ENCODE results near the gene SLIT3.

Gene SLIT3

GRCh38 chr5:168878135-168878745, 422.7 kb downstream of the SLIT3 start:
- no peak overlapping the region for H3K27ac ChIP-seq (ENCODE audit: low read length)

DNA sequence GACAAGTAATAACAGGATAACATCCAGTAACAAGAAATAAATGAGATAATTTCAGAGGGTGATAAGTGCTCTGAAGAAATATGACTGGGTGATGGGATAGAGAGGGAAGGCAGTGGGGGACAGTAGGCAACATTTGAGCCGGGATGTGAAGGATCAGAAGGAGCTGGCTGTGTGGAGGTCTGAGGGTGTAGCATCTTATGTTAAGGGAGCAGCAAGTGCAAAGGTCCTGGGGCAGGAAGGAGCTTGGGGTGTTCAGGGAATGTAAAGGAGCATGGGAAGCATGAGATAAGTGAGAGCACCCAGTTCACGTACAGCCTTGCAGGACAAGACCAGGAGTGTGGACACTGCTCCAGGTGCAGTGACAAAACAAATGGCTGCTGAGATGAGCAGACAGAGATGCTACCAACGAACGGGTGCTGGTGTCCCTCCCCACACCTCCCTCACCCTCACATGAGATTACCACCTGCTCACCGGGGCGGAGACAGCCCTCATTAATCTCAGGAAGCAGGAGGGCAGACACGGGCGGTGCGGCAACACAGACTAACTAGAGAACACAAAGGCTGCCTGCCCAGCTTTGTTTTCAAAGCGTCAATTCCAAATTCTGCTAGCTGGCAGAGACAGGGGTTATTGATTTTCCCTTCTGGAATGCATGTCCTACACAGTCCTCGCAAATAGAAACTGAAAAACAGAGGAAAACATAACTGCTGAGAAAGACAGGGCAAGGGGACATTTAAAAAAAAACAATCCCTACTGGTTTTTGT, 423.6 kb downstream of the SLIT3 start:
- Histone ChIP-seq H3K27ac (ENCODE audit: low read length) (no peak overlapping the region), H3K36me3 (ENCODE audit: control insufficient read depth in 1 of 2, insufficient read depth in 2 of 2, low read length in 2 of 2) (no peaks in the 10 kb centered on the region), H3K4me3 (ENCODE audit: low read depth in 1 of 2, low read length in 2 of 2) (no peak overlapping the region)

More at GRCh38 chr5:168878135-168878745, 422.7 kb downstream of the SLIT3 start:
- H3K36me3 ChIP-seq (ENCODE audit: control insufficient read depth in 1 of 2, insufficient read depth in 2 of 2, low read length in 2 of 2), result no peaks in the 10 kb centered on the region
- H3K9me3 ChIP-seq (ENCODE audit: control insufficient read depth in 1 of 2, low read length in 2 of 2), result no peaks in the 10 kb centered on the region
- no peaks in the 10 kb centered on the region for H3K27me3 ChIP-seq (ENCODE audit: low read depth, low read length)
- no peak overlapping the region for H3K4me3 ChIP-seq (ENCODE audit: low read depth in 1 of 2, low read length in 2 of 2)
- H3K4me1 ChIP-seq (ENCODE audit: control insufficient read depth in 1 of 2, insufficient read depth in 2 of 2, low read length in 2 of 2), result no peaks in the 10 kb centered on the region

DNA sequence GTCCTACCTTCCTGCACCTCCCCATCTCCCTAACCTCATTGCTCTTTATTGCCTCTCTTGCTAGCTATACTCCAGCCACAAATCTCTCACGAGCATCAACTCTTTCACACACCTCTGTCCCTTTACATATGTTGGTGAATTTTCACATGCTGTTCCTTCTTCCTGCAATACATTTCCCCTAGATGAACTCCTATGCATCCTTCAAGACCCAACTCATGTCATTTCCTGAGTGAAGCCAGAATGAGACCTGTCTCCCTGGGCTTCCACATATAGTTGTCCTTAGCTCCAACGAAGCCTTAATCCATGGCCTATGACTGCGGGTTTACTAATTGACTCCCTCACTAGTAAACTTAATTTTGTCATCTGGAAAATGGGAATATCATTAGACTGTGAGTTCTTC, 424.5 kb downstream of the SLIT3 start:
- Histone ChIP-seq H3K4me3 (ENCODE audit: low read depth in 1 of 2, low read length in 2 of 2) (no peak overlapping the region), H3K4me1 (ENCODE audit: control insufficient read depth in 1 of 2, insufficient read depth in 2 of 2, low read length in 2 of 2) (no peaks in the 10 kb centered on the region), H3K9me3 (ENCODE audit: control insufficient read depth in 1 of 2, low read length in 2 of 2) (no peaks in the 10 kb centered on the region), H3K27ac (ENCODE audit: low read length) (no peak overlapping the region), H3K36me3 (ENCODE audit: control insufficient read depth in 1 of 2, insufficient read depth in 2 of 2, low read length in 2 of 2) (no peaks in the 10 kb centered on the region), H3K27me3 (ENCODE audit: low read depth, low read length) (no peaks in the 10 kb centered on the region)

More for the DNA sequence above, 423.6 kb downstream of the SLIT3 start:
- no peaks in the 10 kb centered on the region for H3K27me3 ChIP-seq (ENCODE audit: low read depth, low read length)
- no peaks in the 10 kb centered on the region for H3K9me3 ChIP-seq (ENCODE audit: control insufficient read depth in 1 of 2, low read length in 2 of 2)
- no peaks in the 10 kb centered on the region for H3K4me1 ChIP-seq (ENCODE audit: control insufficient read depth in 1 of 2, insufficient read depth in 2 of 2, low read length in 2 of 2)

- Histone ChIP-seq H3K4me1 (ENCODE audit: control insufficient read depth in 1 of 2, insufficient read depth in 2 of 2, low read length in 2 of 2) (no peaks in the 10 kb centered on the region), H3K4me3 (ENCODE audit: low read depth in 1 of 2, low read length in 2 of 2) (no peak overlapping the region), H3K27me3 (ENCODE audit: low read depth, low read length) (no peaks in the 10 kb centered on the region), H3K36me3 (ENCODE audit: control insufficient read depth in 1 of 2, insufficient read depth in 2 of 2, low read length in 2 of 2) (no peaks in the 10 kb centered on the region), H3K9me3 (ENCODE audit: control insufficient read depth in 1 of 2, low read length in 2 of 2) (no peaks in the 10 kb centered on the region), H3K27ac (ENCODE audit: low read length) (no peak overlapping the region)
Observed at GRCh38 chr5:168875832-168876231, 425.1 kb downstream of the SLIT3 start.

GRCh38 chr5:168874713-168875380, 426.1 kb downstream of the SLIT3 start:
- Histone ChIP-seq H3K27me3 (ENCODE audit: low read depth, low read length) (no peaks in the 10 kb centered on the region), H3K27ac (ENCODE audit: low read length) (no peak overlapping the region), H3K36me3 (ENCODE audit: control insufficient read depth in 1 of 2, insufficient read depth in 2 of 2, low read length in 2 of 2) (no peaks in the 10 kb centered on the region), H3K4me3 (ENCODE audit: low read depth in 1 of 2, low read length in 2 of 2) (no peak overlapping the region), H3K4me1 (ENCODE audit: control insufficient read depth in 1 of 2, insufficient read depth in 2 of 2, low read length in 2 of 2) (no peaks in the 10 kb centered on the region), H3K9me3 (ENCODE audit: control insufficient read depth in 1 of 2, low read length in 2 of 2) (no peaks in the 10 kb centered on the region)

- H3K4me3 ChIP-seq (ENCODE audit: low read depth in 1 of 2, low read length in 2 of 2), result no peak overlapping the region
- H3K36me3 ChIP-seq (ENCODE audit: control insufficient read depth in 1 of 2, insufficient read depth in 2 of 2, low read length in 2 of 2), result no peaks in the 10 kb centered on the region
- H3K4me1 ChIP-seq (ENCODE audit: control insufficient read depth in 1 of 2, insufficient read depth in 2 of 2, low read length in 2 of 2), result no peaks in the 10 kb centered on the region
- H3K27ac ChIP-seq (ENCODE audit: low read length), result no peak overlapping the region
- no peaks in the 10 kb centered on the region for H3K27me3 ChIP-seq (ENCODE audit: low read depth, low read length)
- H3K9me3 ChIP-seq (ENCODE audit: control insufficient read depth in 1 of 2, low read length in 2 of 2), result no peaks in the 10 kb centered on the region
Observed at GRCh38 chr5:168872246-168872645, 428.7 kb downstream of the SLIT3 start.

DNA sequence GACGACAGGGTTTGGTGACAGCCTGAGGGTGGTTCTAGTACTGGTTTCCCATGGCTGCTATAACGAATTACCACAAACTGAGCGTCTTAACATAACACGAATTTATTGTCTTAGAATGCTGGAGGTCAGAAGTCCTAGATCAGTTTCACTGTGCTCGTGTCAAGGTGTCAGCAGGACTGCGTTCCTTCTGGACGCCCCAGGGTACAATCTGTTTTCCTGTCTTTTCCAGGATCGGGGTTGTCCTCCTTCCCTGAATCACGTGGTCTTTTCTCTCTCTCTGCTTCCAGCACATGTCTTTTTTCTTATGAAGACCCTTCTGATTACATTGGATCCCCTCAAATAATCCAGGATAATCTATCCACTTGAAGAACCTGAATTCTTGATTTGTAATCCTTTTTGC, 430.0 kb downstream of the SLIT3 start:
- no peaks in the 10 kb centered on the region for H3K36me3 ChIP-seq (ENCODE audit: control insufficient read depth in 1 of 2, insufficient read depth in 2 of 2, low read length in 2 of 2)
- no peak overlapping the region for H3K27ac ChIP-seq (ENCODE audit: low read length)
- H3K4me1 ChIP-seq (ENCODE audit: control insufficient read depth in 1 of 2, insufficient read depth in 2 of 2, low read length in 2 of 2), result no peaks in the 10 kb centered on the region
- no peaks in the 10 kb centered on the region for H3K9me3 ChIP-seq (ENCODE audit: control insufficient read depth in 1 of 2, low read length in 2 of 2)
- no peaks in the 10 kb centered on the region for H3K27me3 ChIP-seq (ENCODE audit: low read depth, low read length)
- H3K4me3 ChIP-seq (ENCODE audit: low read depth in 1 of 2, low read length in 2 of 2), result no peak overlapping the region

DNA sequence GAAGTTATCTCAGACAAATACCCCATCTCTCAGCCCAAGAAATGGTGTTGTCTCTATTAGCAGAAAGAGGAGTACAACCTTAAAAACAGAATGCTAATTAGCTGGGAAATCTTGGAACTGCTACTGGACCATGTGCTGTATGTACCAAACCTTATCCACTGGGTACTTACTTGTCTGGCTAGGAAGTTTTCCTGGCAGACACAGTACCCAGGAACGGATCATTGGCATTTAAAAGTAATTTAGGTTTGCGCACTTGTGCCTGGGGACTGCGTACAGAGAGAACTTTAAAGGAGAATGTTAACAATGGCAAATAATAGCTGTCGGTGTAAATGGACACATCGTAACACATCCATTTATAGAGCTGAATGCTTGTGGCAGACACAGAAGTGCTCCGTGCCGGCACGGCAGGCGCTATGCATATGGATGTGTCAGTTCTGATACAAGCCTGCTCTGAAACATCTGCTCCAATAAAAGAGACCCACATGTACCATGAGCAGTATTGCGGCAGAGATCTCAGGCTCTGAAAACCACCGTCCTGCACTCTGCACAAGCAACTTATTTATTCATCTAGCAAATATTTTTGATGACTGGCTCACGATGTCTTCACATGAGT, 431.2 kb downstream of the SLIT3 start:
- H3K27me3 ChIP-seq (ENCODE audit: low read depth, low read length), result no peaks in the 10 kb centered on the region
- no peaks in the 10 kb centered on the region for H3K9me3 ChIP-seq (ENCODE audit: control insufficient read depth in 1 of 2, low read length in 2 of 2)
- no peaks in the 10 kb centered on the region for H3K4me1 ChIP-seq (ENCODE audit: control insufficient read depth in 1 of 2, insufficient read depth in 2 of 2, low read length in 2 of 2)
- no peak overlapping the region for H3K4me3 ChIP-seq (ENCODE audit: low read depth in 1 of 2, low read length in 2 of 2)
- no peaks in the 10 kb centered on the region for H3K36me3 ChIP-seq (ENCODE audit: control insufficient read depth in 1 of 2, insufficient read depth in 2 of 2, low read length in 2 of 2)
- no peak overlapping the region for H3K27ac ChIP-seq (ENCODE audit: low read length)

DNA sequence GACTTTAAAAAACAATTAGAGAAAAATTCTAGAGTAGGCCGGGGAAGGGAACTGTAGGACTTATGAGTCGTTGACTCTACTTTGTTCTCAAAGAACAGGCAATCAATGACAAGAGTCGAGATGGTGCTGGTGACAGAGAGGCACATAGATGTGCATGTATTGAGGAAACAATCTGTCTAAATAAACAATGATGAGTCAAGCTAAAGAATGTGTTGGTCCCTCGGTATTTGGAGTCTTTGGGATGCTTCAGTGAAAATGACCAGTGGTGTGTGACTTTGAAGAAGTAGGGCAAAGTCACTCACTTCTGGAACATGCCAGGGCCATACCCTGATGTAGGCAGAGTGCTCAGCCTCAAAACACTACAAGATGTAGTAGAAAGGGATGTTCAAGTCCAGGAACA, 433.7 kb downstream of the SLIT3 start:
- Histone ChIP-seq H3K36me3 (ENCODE audit: control insufficient read depth in 1 of 2, insufficient read depth in 2 of 2, low read length in 2 of 2) (no peaks in the 10 kb centered on the region), H3K4me1 (ENCODE audit: control insufficient read depth in 1 of 2, insufficient read depth in 2 of 2, low read length in 2 of 2) (no peaks in the 10 kb centered on the region), H3K27me3 (ENCODE audit: low read depth, low read length) (no peaks in the 10 kb centered on the region), H3K27ac (ENCODE audit: low read length) (no peak overlapping the region), H3K9me3 (ENCODE audit: control insufficient read depth in 1 of 2, low read length in 2 of 2) (no peaks in the 10 kb centered on the region), H3K4me3 (ENCODE audit: low read depth in 1 of 2, low read length in 2 of 2) (no peak overlapping the region)

DNA sequence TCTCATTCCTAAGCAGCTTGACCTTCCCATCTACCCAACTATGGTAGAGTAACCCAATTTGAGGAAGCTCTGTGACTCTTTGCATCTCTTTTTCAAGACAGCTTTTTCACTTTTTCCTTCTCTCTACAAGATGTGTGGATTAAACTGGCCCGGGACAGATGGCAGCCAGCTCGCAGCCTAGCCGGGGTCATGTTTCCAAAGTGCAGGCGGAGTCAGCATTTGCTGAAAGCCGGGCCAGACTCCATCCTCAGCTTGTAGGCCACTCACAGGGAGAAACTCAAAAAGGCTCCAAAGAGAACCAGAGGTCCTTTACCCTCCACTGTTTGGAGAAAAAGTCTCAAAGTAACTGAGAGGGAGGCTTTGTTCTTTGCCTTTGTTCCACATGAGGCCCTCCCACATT, 435.0 kb downstream of the SLIT3 start:
- Histone ChIP-seq H3K27me3 (ENCODE audit: low read depth, low read length) (no peaks in the 10 kb centered on the region), H3K27ac (ENCODE audit: low read length) (no peak overlapping the region), H3K4me1 (ENCODE audit: control insufficient read depth in 1 of 2, insufficient read depth in 2 of 2, low read length in 2 of 2) (no peaks in the 10 kb centered on the region), H3K4me3 (ENCODE audit: low read depth in 1 of 2, low read length in 2 of 2) (no peak overlapping the region), H3K9me3 (ENCODE audit: control insufficient read depth in 1 of 2, low read length in 2 of 2) (no peaks in the 10 kb centered on the region), H3K36me3 (ENCODE audit: control insufficient read depth in 1 of 2, insufficient read depth in 2 of 2, low read length in 2 of 2) (no peaks in the 10 kb centered on the region)

GRCh38 chr5:168863021-168863420, 437.9 kb downstream of the SLIT3 start:
- Histone ChIP-seq H3K4me1 (ENCODE audit: control insufficient read depth in 1 of 2, insufficient read depth in 2 of 2, low read length in 2 of 2) (no peaks in the 10 kb centered on the region), H3K9me3 (ENCODE audit: control insufficient read depth in 1 of 2, low read length in 2 of 2) (no peaks in the 10 kb centered on the region), H3K4me3 (ENCODE audit: low read depth in 1 of 2, low read length in 2 of 2) (no peak overlapping the region), H3K27ac (ENCODE audit: low read length) (no peak overlapping the region), H3K36me3 (ENCODE audit: control insufficient read depth in 1 of 2, insufficient read depth in 2 of 2, low read length in 2 of 2) (no peaks in the 10 kb centered on the region), H3K27me3 (ENCODE audit: low read depth, low read length) (no peaks in the 10 kb centered on the region)
